ENCODE data around the gene RIPOR3.

The RIPOR3 gene

DNA sequence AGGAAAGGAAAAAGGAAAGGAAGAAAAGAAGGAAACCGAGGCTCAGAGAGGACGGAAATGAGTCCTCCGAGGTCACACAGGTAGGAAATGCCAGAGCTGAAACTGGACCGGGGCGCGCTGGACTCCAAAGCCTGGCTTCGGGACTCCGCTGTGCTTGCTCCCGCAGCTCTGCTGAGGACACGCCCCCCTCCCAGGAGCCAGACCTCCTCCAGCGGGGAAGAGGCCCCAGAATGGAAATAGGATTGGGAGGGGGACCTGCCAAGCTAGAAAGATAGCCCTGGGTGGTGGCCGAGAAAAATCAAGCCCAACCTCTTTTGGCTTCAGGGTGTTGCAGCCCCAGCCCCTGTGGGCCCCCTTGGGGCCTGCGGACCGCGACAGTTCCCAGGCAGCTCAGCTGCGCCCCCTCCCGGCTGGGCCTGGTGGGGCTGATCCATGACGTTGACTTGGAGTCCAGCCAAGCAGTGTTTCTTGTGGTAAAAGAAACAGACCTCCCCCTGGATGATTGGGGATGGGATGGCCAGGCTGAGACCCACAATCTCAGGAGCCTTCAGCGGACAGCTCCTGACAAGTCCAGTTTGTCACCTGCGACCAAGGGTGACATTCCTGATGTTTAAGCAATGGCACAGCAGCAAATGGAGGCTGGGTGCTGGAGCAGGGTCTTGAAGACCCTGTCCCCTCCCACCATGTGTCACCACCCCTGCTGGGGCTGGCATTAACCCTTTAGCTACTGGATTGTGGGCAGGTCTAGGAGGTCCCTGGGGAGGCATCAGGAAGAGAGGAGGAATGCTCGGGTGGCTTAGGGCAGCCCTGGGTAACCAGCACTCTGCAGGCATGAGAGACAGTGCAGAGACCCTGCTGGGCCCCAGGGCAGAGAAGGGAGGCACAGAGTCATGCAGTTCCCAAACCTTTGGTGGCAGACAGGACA lies 55.4 kb downstream of the RIPOR3 start:
- in situ Hi-C loops (cut with HindIII; ENCODE audit: low sequenced_read_pairs), result no loop called here

DNA sequence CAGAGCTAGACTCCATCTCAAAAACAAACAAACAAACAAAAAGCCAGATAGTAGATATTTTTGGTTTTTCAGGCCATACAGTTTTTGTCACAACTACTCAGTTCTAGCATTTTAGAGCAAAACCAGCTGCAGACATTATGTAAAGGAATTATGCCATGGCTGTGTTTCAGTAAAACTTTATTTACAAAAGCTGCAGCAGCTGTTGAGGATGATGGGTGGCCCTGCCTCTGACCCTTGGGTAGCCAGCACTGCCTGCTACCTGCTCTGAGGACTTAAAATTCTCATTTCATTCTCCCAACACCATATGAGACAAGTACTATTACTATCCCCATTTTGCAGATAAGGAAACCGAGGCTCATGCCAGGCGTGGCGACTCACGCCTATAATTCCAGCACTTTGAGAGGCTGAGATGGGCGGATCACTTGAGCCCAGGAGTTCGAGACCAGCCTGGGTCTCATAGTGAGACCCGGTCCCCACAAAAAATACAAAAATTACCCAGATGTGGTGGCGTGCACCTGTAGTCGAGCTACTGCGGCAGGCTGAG lies 56.3 kb downstream of the RIPOR3 start:
- in situ Hi-C loops (cut with HindIII; ENCODE audit: low sequenced_read_pairs), result no loop called here

DNA sequence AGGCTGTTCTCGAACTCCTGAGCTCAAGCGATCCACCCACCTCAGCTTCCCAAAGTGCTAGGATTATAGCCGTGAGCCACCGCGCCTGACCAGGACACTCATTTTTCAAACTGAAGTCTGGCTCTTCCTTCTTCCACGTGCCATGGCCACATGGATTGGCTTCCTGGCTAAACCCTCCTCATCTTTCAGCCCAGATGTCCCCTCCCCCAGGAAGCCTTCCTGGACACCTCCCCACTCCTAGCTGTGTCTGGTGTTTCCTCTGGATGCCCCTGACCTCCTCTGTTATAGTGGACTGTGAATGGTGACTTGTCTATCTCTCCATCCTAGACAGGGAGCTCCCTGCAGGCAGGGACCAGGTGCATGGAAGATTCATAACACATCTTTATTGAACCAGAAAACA lies 57.2 kb downstream of the RIPOR3 start:
- in situ Hi-C loops (cut with HindIII; ENCODE audit: low sequenced_read_pairs), result no loop called here

DNA sequence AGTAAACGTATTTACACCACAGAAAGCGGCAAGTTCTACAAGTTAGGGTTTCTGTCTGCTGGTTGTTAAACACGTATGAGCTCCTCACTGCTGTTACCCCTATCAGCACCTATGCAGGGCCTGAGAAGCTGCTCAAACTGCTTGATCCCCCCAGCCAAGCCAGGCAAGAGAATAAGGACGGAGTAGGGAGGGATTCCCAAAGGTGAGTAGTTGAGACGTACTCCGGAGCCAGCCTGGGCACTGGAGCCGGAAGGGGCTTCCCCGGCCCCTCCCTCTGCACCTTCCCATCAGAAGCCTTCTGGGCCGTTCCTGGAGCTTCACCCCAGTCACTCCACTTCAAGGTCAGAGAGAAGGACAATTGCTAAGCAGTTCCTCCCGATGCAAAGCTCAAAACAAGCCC lies 58.0 kb downstream of the RIPOR3 start:
- in situ Hi-C loops (cut with HindIII; ENCODE audit: low sequenced_read_pairs), result no loop called here

DNA sequence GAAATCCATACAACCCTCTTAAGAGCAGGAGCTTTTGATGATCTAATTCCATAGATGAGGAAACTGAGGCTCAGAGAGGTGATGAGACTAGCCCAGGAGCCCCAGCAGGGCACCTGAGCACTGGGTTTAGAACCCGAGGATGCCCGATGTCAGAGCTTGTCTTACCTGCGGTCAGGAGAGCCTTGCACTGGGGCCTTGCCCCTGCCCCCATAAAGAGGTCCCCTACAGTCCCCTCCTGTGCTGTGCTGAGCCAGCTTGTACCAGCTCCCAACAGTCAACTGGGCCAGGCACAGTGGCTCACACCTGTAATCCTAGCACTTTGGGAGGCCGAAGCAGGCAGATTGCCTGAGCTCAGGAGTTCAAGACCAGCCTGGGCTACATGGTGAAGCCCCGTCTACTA lies 58.6 kb downstream of the RIPOR3 start:
- in situ Hi-C loops (cut with HindIII; ENCODE audit: low sequenced_read_pairs), result no loop called here

DNA sequence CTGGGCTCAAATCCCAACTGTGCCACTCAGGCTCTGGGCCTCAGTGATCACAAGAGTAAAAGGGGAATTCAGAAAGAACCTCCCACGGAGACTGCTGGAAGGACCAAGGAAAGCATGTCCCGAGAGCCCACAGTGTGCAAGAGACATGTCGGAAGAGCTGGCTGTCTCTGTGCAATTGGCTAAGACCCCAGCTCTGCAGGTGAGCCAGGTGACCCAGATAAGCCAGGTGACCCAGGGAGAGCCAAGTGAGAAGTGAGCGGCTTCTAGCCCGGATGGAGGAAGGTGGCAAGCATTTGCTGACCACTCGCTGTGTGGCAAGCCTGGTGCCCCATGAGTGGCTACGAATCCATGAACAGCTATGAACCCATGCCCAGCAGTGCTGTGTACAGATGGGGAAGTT lies 59.1 kb downstream of the RIPOR3 start:
- in situ Hi-C loops (cut with HindIII; ENCODE audit: low sequenced_read_pairs), result no loop called here

DNA sequence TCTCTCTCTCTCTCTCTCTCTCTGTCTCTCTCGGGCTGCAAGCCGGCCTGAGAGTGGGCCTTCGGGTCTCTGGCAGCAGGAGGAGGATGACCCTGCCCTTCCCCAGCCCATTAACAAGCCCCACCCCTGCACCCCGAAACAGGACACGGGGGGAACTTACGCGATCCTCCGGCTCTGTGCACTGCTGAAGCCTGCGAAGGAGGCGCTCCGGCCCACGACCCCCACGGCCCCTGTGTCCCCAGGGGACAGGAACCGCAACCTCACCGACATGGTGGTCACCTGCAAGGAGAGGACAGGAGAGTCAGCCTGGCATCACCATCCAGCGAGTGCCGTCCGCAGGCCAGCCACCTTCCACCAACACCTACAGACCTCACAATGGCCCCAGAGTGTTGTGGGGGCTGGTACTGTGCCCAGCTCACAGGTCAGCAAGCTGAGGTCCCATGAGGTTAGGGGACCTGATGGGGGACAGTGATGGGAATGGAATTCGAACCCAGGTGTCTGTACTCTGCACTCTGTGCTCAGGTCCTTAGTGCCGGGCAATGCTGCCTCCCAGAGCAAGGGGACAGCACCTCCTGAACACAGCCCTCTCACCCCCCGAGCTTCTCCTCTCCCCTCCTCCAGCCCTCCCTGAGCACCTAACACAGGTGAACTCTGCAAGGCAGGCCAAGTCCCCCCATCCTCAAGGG lies 60.6 kb downstream of the RIPOR3 start:
- in situ Hi-C loops (cut with HindIII; ENCODE audit: low sequenced_read_pairs), result no loop called here

DNA sequence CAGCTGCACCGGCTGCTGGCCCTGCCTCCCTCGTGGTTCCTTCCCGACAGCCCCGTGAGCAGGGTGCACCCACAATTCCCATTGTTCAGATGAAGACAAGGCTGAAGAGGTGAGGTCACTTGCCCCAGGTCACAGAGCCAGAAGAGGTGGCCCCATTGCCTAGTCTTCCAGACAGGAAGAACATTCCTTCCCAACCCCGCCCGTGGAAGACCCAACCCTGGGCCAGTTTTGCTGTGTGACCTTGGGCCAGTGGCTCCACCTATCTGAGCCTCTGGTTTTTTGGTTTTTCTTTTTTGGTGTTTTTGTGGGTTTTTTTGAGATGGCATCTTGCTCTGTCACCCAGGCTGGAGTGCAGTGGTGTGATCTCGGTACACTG lies 61.7 kb downstream of the RIPOR3 start:
- in situ Hi-C loops (cut with HindIII; ENCODE audit: low sequenced_read_pairs), result no loop called here

DNA sequence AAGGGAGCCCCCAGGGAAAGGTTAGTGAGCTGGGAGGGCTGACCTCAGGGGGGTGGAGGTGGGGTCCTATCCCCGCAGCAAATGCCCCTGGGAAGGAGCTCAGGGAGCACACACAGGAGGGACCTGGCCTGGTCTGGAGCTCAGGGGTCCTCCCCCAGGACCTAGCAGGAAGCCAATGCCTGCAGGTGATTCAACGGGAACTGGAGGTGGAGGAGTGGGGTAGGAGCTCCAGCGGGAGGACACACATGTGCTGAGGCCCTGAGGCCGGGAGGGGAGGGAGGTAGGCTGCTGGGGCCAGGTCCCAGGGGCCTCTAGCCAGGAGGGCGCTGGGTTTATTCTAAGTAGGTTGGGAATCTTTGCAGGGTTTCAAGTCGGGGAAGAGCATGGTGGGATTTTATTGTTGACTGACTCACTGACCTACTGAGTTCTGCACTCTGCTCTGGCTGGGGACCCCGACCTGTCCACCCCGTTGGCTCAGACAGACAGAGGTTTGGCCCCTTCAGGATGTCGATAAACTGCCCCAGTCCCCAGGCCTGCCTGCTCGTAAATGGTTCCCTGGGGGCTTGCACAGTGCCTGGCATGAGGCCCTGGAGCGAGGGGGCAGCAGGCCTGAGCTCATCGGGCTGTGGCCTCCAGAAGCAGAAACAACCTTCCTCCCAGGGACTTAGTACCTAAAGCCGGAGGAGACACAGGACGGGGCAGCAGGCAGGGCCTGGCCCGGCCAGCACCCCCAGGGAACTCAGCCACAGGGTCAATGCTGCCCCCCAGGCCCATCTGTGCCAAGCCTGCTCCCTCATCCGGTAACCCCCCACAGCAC lies 62.3 kb downstream of the RIPOR3 start:
- in situ Hi-C loops (cut with HindIII; ENCODE audit: low sequenced_read_pairs), result no loop called here

DNA sequence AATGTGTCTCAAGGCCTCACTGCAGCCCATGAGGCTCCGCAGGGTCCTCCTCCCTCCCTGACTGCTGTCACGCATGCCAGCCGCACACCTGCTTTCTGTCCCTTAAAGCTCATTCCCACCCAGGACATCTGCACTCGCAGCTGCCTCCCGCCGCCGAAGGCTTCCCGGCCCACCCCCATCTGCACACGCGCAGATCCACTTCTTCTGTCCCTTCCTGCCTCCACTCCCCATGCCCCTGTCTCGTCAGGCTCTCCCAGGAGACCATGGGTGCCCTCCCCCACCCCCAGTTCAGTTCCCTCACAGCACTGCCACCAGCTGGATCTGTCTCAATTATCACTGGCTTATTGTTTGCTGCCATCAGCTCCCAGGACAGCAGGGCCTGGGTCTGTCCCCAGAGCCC lies 63.0 kb downstream of the RIPOR3 start:
- in situ Hi-C loops (cut with HindIII; ENCODE audit: low sequenced_read_pairs), result no loop called here

DNA sequence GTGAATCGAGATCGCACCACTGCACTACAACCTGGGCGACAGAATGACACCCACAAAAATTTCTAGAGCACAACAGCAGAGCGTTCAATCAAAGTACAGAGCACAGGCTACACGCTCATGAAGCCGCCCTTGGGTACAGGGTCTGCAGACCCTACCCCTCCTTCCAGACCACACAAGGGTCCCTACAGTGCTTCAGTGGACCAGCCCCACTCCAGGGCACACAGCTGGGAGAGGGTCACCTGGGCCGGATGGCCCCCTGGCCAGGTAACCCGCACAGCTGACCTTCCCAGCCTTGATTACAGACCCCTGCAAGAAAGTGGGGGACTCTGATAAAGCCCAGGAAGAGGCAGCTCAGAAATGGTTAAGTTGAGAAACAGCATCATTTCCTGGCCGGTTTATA lies 63.6 kb downstream of the RIPOR3 start:
- in situ Hi-C loops (cut with HindIII; ENCODE audit: low sequenced_read_pairs), result no loop called here

DNA sequence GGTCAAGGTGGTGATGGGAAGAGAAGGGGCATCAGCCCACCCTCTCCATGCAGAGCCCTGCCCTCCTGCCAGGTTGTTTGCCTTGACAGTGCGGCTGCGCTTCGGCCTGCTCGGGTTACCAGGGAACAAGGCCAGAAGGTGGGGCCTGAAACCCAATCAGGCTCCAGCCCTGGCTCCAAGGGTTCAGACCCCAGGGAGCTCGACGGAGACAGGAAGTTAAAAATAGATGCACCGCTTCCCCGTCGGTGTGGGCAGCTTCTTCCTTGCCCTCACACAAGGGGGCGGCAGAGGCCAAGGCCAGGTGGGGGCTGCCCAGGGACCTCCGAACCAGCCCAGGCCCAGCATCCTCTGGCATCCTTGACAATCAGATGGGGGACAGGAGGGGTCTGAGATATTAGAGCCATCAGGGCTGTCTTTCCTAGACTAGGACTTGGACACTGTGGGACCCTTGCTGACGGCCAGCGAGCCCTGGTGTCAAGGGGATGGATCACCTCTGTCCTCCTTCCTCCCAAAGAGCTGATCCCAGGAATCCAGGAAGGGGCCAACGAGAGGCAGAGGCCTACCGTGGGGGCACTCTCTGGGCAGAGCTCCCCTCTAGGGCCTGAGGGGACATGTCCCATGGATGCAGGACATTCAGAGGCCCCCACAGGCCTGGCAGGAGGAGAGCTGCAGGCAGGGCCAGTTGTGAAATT lies 65.2 kb downstream of the RIPOR3 start:
- in situ Hi-C loops (cut with HindIII; ENCODE audit: low sequenced_read_pairs), result no loop called here

DNA sequence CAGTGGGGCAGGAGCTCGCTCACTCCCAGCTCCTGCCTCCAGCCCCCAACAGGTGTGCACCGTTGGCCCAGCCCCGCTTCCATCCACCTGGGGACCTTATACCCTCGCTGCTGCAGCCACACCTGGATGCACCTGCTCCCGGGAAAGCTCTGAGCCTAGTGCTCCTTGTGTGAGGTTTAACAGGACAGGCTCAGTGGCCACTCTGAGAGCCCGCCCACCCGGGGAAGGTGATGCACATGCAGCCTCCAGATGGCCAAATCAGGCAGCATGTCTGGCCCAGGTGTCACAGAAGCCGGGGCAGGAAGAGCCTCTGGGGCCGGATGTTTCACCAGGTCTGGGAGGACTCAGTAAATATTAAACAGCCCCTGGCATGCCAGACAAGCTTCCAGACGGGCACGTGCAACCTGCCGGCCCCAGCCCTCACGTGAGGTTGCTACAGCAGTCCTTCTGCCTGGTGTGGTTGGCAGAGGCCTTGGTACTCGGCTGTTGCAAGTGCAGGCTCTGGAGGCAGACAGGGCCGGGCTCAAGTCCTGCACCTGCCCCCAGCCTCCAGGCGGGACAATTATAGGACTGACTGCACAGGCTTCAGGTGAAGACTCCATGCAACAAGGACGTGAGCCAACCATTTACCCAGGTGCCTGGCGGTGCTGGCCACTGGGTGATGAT lies 66.9 kb downstream of the RIPOR3 start:
- in situ Hi-C loops (cut with HindIII; ENCODE audit: low sequenced_read_pairs), result loop anchor here (5.0 kb wide), 1 partner anchor 73 kb away; no protein-coding TSS in a partner anchor

DNA sequence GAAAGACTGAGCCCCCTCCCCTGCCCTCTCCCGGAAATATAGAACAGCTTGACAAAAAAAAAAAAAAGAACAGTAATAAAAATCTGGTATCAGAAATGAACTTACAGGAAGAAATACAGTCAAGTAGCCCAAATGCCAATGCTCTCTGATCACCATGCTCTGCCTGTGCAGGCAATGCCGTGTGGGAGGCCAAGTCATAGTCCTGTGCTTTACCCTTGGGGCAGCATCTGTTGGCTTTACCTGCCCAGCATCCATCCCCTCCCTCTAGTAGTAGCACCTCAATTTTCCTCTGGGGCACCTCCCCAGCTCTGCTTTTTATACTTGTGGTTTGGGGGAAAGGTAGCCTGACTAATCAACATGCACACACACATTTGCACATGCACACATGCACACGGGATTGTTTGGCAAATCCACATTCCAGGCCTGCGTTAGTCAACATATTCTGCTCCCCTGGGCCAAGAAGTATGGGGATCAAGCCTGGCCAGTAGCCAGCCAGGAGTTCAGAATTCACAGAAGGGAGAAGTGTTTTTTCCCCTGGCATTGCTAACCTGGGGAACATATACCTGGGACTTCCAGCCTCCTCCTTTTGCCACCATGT lies 70.2 kb downstream of the RIPOR3 start:
- in situ Hi-C loops (cut with HindIII; ENCODE audit: low sequenced_read_pairs), result loop anchor here (5.0 kb wide), 1 partner anchor 76 kb away; no protein-coding TSS in a partner anchor

DNA sequence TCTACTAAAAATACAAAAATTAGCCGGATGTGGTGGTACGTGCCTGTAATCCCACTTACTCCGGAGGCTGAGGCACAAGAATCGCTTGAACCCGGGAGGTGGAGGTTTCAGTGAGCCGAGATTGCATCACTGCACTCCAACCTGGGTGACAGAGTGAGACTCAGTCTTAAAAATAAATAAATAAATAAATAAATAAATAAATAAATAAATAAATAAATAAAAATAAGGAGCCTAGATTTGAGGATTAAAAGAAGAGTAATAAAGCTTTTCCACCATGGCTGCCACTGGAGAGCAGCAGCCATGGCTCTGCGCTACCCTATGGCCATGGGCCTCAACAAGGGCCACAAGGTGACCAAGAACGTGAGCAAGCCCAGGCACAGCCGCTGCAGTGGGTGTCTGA lies 70.9 kb downstream of the RIPOR3 start:
- in situ Hi-C loops (cut with HindIII; ENCODE audit: low sequenced_read_pairs), result loop anchor here (5.0 kb wide), 1 partner anchor 77 kb away; no protein-coding TSS in a partner anchor

DNA sequence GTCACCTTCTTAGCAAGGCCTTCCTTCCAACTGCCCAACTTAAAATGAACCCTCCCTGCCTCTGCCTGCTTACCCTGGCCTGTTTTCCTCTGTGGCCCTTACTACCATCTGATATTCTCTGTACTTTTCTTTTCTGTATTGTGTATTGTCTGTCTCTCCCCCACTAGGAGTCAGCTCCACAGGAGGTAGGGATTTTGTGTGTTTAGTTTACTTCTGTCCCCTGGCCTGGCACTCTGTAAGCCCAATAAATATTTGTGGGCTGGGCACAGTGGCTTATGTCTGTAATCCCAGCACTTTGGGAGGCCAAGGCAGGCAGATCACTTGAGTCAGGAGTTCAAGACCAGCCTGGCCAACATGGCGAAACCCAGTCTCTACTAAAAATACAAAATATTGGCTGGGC lies 72.8 kb downstream of the RIPOR3 start:
- in situ Hi-C loops (cut with HindIII; ENCODE audit: low sequenced_read_pairs), result no loop called here

DNA sequence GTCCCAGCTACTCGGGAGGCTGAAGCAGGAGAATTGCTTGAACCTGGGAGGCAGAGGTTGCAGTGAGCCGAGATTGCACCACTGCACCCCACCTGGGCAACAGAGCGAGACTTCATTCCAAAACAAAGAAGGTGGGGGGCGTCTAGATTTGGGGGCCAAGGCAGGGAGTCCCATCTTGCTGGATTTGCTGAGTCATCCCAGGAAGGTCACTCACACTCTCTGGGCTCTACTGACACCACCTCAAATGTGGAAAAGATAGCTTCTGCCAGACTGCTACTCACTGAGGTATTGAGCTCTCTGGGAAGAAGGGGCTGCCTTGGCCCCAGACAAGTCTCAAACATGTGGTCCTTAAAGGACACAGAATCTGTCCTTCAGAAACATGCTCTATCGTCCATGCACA lies 74.3 kb downstream of the RIPOR3 start:
- in situ Hi-C loops (cut with HindIII; ENCODE audit: low sequenced_read_pairs), result no loop called here

DNA sequence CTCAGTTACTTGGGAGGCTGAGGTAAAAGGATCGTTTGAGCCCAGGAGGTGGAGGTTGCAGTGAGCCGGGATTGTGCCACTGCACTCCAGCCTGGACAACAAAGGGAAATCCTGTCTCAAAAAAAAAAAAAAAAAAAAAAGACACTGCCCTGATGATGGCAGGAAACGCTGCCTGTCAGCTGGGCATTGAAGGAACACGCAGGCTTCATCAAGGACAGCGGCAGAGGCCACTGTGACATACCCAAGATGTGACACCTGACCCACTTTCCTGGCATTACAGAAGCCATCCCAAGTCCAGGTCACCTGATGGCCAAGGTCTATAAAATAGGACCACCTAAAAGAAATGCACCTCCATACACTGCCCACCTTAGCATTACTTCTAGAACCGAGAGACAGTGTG lies 75.9 kb downstream of the RIPOR3 start:
- in situ Hi-C loops (cut with HindIII; ENCODE audit: low sequenced_read_pairs), result no loop called here

DNA sequence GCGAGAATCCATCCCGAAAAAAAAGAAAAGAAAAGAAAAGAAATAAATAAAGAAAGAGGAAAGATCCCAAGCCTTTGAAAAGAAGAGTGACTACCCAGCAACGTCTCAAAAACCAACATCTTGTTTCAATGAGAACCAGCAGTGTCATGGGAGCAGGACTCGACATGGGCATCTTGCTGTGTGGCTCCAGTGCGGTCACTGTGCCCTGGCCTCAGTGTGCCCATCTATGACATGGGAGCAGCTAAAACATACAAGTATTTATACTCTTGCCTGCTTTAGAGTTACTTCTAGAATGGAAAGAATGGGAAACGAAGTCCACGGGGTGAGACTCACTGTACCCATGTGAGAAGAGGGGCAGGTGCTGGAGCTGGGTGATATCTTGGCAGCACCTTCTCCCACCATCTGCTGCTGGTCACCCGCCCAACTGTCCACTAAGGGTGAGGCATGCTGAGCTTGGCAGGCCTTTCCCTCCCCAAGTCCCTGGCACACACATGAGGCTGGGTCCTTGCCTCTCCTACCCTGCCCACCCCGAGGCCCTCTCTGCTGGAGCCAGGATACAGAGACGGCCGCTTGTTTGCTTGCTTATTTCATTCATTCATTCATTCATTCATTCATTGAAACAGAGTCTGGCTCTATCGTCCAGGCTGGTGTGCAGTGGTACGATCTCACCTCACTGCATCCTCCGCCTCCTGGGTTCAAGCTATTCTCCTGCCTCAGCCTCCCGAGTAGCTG lies 77.7 kb downstream of the RIPOR3 start:
- in situ Hi-C loops (cut with HindIII; ENCODE audit: low sequenced_read_pairs), result no loop called here

Measured in DLD1 (cell line).